HepG2 (cell line): ENCODE results near the gene EIF5A. TPM values are rescaled to one million over a fixed set of nuclear protein-coding genes. Genes with fewer than 3 reads are reported as not detected.

Experiments used
- AFF4 ChIP-seq: sonication (generic); formaldehyde crosslinking; IDR thresholded peaks from 2 replicates; pipeline ENCODE4 v1.4.0; 2020; ENCODE audit warnings: missing genetic modification reagents
- BCL6 ChIP-seq: IDR thresholded peaks from 2 replicates; pipeline ENCODE4 v1.6.1; 2016; ENCODE audit warnings: missing genetic modification reagents, missing compliant biosample characterization
- BRCA1 ChIP-seq: sonication (generic); formaldehyde crosslinking; IDR thresholded peaks from 2 replicates; pipeline ENCODE4 v1.4.0; 2020; ENCODE audit warnings: missing genetic modification reagents
- ETS1 ChIP-seq: sonication (generic); formaldehyde crosslinking; IDR thresholded peaks from 2 replicates; pipeline ENCODE4 v1.4.0; 2020; ENCODE audit warnings: missing genetic modification reagents
- MEIS2 ChIP-seq: sonication (generic); formaldehyde crosslinking; IDR thresholded peaks from 2 replicates; pipeline ENCODE4 v1.9.0; 2021; ENCODE audit warnings: mild to moderate bottlenecking, missing genetic modification reagents
- NR2C2 ChIP-seq: sonication (generic); formaldehyde crosslinking; IDR thresholded peaks from 2 replicates; pipeline ENCODE4 v1.4.0; 2020; ENCODE audit warnings: missing genetic modification reagents, mild to moderate bottlenecking, moderate library complexity, borderline replicate concordance
- REL ChIP-seq: sonication (generic); formaldehyde crosslinking; conservative IDR thresholded peaks from 2 replicates; pipeline ENCODE4 v1.8.0; 2022; ENCODE audit warnings: mild to moderate bottlenecking, missing genetic modification reagents, moderate library complexity
- SIX1 ChIP-seq: sonication (generic); formaldehyde crosslinking; IDR thresholded peaks from 2 replicates; pipeline ENCODE4 v1.4.0; 2020; ENCODE audit warnings: missing genetic modification reagents, borderline replicate concordance
- THYN1 ChIP-seq: sonication (generic); formaldehyde crosslinking; IDR thresholded peaks from 2 replicates; pipeline ENCODE4 v1.8.1; 2023; ENCODE audit warnings: low read depth, mild to moderate bottlenecking, moderate library complexity, missing genetic modification reagents, borderline replicate concordance
- ZMYM3 ChIP-seq: sonication (generic); formaldehyde crosslinking; IDR thresholded peaks from 2 replicates; pipeline ENCODE4 v1.5.1; 2020; ENCODE audit warnings: mild to moderate bottlenecking, missing genetic modification reagents
- ZNF180 ChIP-seq: sonication (generic); formaldehyde crosslinking; IDR thresholded peaks from 2 replicates; pipeline ENCODE4 v1.4.0; 2020; ENCODE audit warnings: low read depth, missing genetic modification reagents, borderline replicate concordance
- ZNF326 ChIP-seq: sonication (generic); formaldehyde crosslinking; IDR thresholded peaks from 2 replicates; pipeline ENCODE4 v1.4.0; 2020; ENCODE audit warnings: missing genetic modification reagents, borderline replicate concordance
- ZNF468 ChIP-seq: sonication (generic); formaldehyde crosslinking; IDR thresholded peaks from 2 replicates; pipeline ENCODE4 v1.8.0; 2022; ENCODE audit warnings: mild to moderate bottlenecking, moderate library complexity, missing genetic modification reagents
- ZNF646 ChIP-seq: sonication (generic); formaldehyde crosslinking; IDR thresholded peaks from 2 replicates; pipeline ENCODE4 v1.9.0; 2021; ENCODE audit warnings: mild to moderate bottlenecking, missing genetic modification reagents
- ZSCAN21 ChIP-seq: sonication (generic); formaldehyde crosslinking; IDR thresholded peaks from 2 replicates; pipeline ENCODE4 v1.8.0; 2022; ENCODE audit warnings: mild to moderate bottlenecking, missing genetic modification reagents, moderate library complexity, borderline replicate concordance
- polyA plus RNA-seq, 8 experiments: library from polyadenylated mRNA; depleted of rRNA in 3 of 8; stranded (reverse) in 7 of 8; unstranded in 1 of 8; fragments of >200 nt; fragmentation: Illumina TruSeq in 4 of 8; extraction: Trizol in 4 of 8; gene quantifications; 2 replicates each; pipeline versions ENCODE4 v1.2.1 to v1.2.3, GENCODE V29; 2011 to 2016; ENCODE audit warnings: low read depth in 4 of 8, missing spikeins in 1 of 8, mixed read lengths in 1 of 8; ENCODE audit not compliant: insufficient read depth in 1 of 8
- total RNA-seq, 5 experiments: library from RNA; depleted of rRNA; stranded (reverse); fragments of >200 nt; fragmentation: Illumina TruSeq; extraction: Trizol; gene quantifications; 2 replicates each; pipeline ENCODE4 v1.2.3, GENCODE V29; 2016; ENCODE audit warnings: low read depth in 1 of 5
- TF ChIP-seq, protein P1 (sequence below): sonication (generic); formaldehyde crosslinking; IDR thresholded peaks from 2 replicates; pipeline ENCODE4 v1.4.0; 2020; ENCODE audit warnings: missing genetic modification reagents

The EIF5A gene
- total and polyA plus RNA-seq, 2 of the 13 experiments (the other 11 are each of a cell fraction or from before 2014, with no cell fraction given), result 319 to 337 TPM

GRCh38 chr17:7280519-7281073 lies 26.8 kb upstream of the EIF5A start (continued):
- TF ChIP-seq ETS1 (CRISPR knock-in tag) (no peak), AFF4 (no peak), ZNF468 (peak; percentile 74; the same call in 1 of the 2 replicates), REL (CRISPR knock-in tag) (0 out of 2 replicates have a peak, but pooled peaks have one; percentile 36), BRCA1 (CRISPR knock-in tag) (no peak), THYN1 (CRISPR knock-in tag) (0 out of 2 replicates have a peak, but pooled peaks have one; percentile 34), MEIS2 (CRISPR knock-in tag) (no peak), ZMYM3 (CRISPR knock-in tag) (no peak), NR2C2 (CRISPR knock-in tag) (no peak), ZNF180 (no peak), ZSCAN21 (peak; percentile 79; the same call in 1 of the 2 replicates), BCL6 (CRISPR knock-in tag) (0 out of 2 replicates have a peak, but pooled peaks have one; percentile 7), ZNF646 (CRISPR knock-in tag) (no peak), SIX1 (CRISPR knock-in tag) (no peak), ZNF326 (CRISPR knock-in tag) (no peak)
- TF ChIP-seq, protein P1, sequence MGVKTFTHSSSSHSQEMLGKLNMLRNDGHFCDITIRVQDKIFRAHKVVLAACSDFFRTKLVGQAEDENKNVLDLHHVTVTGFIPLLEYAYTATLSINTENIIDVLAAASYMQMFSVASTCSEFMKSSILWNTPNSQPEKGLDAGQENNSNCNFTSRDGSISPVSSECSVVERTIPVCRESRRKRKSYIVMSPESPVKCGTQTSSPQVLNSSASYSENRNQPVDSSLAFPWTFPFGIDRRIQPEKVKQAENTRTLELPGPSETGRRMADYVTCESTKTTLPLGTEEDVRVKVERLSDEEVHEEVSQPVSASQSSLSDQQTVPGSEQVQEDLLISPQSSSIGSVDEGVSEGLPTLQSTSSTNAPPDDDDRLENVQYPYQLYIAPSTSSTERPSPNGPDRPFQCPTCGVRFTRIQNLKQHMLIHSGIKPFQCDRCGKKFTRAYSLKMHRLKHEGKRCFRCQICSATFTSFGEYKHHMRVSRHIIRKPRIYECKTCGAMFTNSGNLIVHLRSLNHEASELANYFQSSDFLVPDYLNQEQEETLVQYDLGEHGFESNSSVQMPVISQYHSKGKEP (CRISPR knock-in tag), result no peak
